K562 (cell line): ENCODE results near the gene PURA. TPM values are rescaled to one million over a fixed set of nuclear protein-coding genes. Genes with fewer than 3 reads are reported as not detected.

Source experiments
- ATAC-seq: fragments of 200-7000 bp; cut with Tn5 transposase; 3 replicates; pipeline ENCODE4 v1.9.1; 2020; ENCODE audit warnings: moderate library complexity
- BruUV-seq: library from RNA; stranded (reverse); fragments of 400-500 nt; replicated peaks from 2 replicates; lab custom pipeline; 2021; lab: Mats Ljungman, UMichigan
- CTCF ChIA-PET: fragments of 300-600 bp; formaldehyde crosslinking; extraction: SDS; loops from one replicate; lab custom pipeline; 2021; ENCODE audit warnings: low intra/inter-chr PET ratio; lab: Yijun Ruan, JAX
- POLR2A ChIA-PET: fragments of 300-600, 350-650 bp; sonication (Branson Sonifier 250); formaldehyde crosslinking; extraction: SDS; loops from one replicate; lab custom pipeline; 2021; ENCODE audit warnings: antibody characterized with exemption, inconsistent platforms; lab: Yijun Ruan, JAX
- DNase-seq, 4 experiments: peaks; one replicate each; pipeline versions ENCODE4 v3.0.0 to v3.0.0-alpha.2; 2011 to 2018; ENCODE audit warnings: low spot score in 3 of 4, mixed read lengths in 3 of 4; ENCODE audit errors: extremely low read depth in 1 of 4
- FAIRE-seq: peaks from 2 replicates; lab custom pipeline; 2011; peaks lifted over from hg19 to GRCh38; lab: Jason Lieb, UNC
- H2AFZ ChIP-seq: 2 replicates; pipeline ENCODE4 v1.6.0; 2011; ENCODE audit warnings: low read depth, low read length, control low read depth, inconsistent platforms
- H3K27ac ChIP-seq: fragments of 200-600 bp; 3 replicates; pipeline ENCODE4 v1.8.0; 2011; ENCODE audit warnings: low read depth, mild to moderate bottlenecking, control low read depth, inconsistent platforms, low read length, moderate library complexity, mixed read lengths; ENCODE audit errors: extremely low read depth
- H3K27me3 ChIP-seq, 2 experiments: fragments of 300-600 bp in 1 of 2; 2 replicates in 1 of 2; 3 replicates in 1 of 2; pipeline versions ENCODE4 v1.6.0 to v1.8.0; 2011; ENCODE audit warnings: inconsistent platforms in 2 of 2, low read length in 2 of 2, mild to moderate bottlenecking in 1 of 2, mixed read lengths in 1 of 2, moderate library complexity in 1 of 2; ENCODE audit not compliant: control insufficient read depth in 2 of 2, insufficient read depth in 2 of 2
- H3K36me3 ChIP-seq: fragments of 300-600 bp; 3 replicates; pipeline ENCODE4 v1.8.0; 2011; ENCODE audit warnings: mild to moderate bottlenecking, low read length, inconsistent platforms; ENCODE audit not compliant: control insufficient read depth, insufficient read depth
- H3K4me1 ChIP-seq, 2 experiments: fragments of 200-600 bp in 1 of 2; replicated peaks in 1 of 2; 2 replicates in 1 of 2; 3 replicates in 1 of 2; pipeline versions ENCODE4 v1.5.1 to v1.8.0; 2011; ENCODE audit warnings: inconsistent platforms in 2 of 2, low read length in 2 of 2, mild to moderate bottlenecking in 1 of 2, mixed read lengths in 1 of 2, moderate library complexity in 1 of 2; ENCODE audit not compliant: control insufficient read depth in 2 of 2, insufficient read depth in 2 of 2
- H3K4me2 ChIP-seq: 2 replicates; pipeline ENCODE4 v1.6.1; 2011; ENCODE audit warnings: low read length, control low read depth, inconsistent platforms, mixed read lengths; ENCODE audit not compliant: insufficient read depth
- H3K4me3 ChIP-seq: fragments of 200-600 bp; sonication (generic), shearing (Covaris generic); 2 replicates; pipeline ENCODE4 v1.5.1; 2016; ENCODE audit warnings: control low read depth, inconsistent platforms
- H3K79me2 ChIP-seq: fragments of 200-600 bp; 3 replicates; pipeline ENCODE4 v1.8.0; 2011; ENCODE audit warnings: low read length, inconsistent platforms; ENCODE audit not compliant: control insufficient read depth, insufficient read depth
- H3K9ac ChIP-seq, 2 experiments: 2 replicates each; pipeline versions ENCODE4 v1.6.0 to v1.6.1; 2011; ENCODE audit warnings: low read depth in 2 of 2, low read length in 2 of 2, control low read depth in 1 of 2, inconsistent platforms in 1 of 2, mild to moderate bottlenecking in 1 of 2, mixed read lengths in 1 of 2; ENCODE audit not compliant: insufficient read depth in 1 of 2
- H3K9me1 ChIP-seq: one replicate; pipeline ENCODE4 v1.6.0; 2011; ENCODE audit warnings: inconsistent platforms, mild to moderate bottlenecking, low read length, moderate library complexity; ENCODE audit not compliant: control insufficient read depth, insufficient read depth
- H3K9me3 ChIP-seq: replicated peaks from 2 replicates; pipeline ENCODE4 v1.5.1; 2011; ENCODE audit warnings: low read depth, low read length, inconsistent platforms; ENCODE audit not compliant: control insufficient read depth, insufficient read depth
- H4K20me1 ChIP-seq: replicated peaks from 2 replicates; pipeline ENCODE4 v1.6.1; 2011; ENCODE audit warnings: low read length, inconsistent platforms, mixed read lengths; ENCODE audit not compliant: control insufficient read depth, insufficient read depth
- C11orf30 ChIP-seq: fragments of 450-650 bp; IDR thresholded peaks from 2 replicates; pipeline ENCODE4 v1.6.1; 2016; ENCODE audit warnings: low read depth, mild to moderate bottlenecking
- KAT2B ChIP-seq: IDR thresholded peaks from one replicate; pipeline ENCODE4 v1.6.1; 2012; ENCODE audit warnings: low read depth, mild to moderate bottlenecking, control low read depth, inconsistent platforms, low read length, moderate library complexity
- MAFG ChIP-seq: fragments of 450-650 bp; conservative IDR thresholded peaks from 2 replicates; pipeline ENCODE4 v1.6.1; 2016; ENCODE audit warnings: missing genetic modification characterization, missing compliant biosample characterization
- NFIC ChIP-seq: fragments of 450-650 bp; IDR thresholded peaks from 2 replicates; pipeline ENCODE4 v1.6.1; 2017; ENCODE audit warnings: mild to moderate bottlenecking, inconsistent platforms
- SAP30 ChIP-seq: fragments of 200-600 bp; sonication (generic); IDR thresholded peaks from 2 replicates; pipeline ENCODE4 v1.6.1; 2012; ENCODE audit warnings: borderline replicate concordance, low read depth, mild to moderate bottlenecking, moderate library complexity, low read length, control low read depth, inconsistent platforms; ENCODE audit not compliant: insufficient read depth, poor library complexity, severe bottlenecking
- ZBTB1 ChIP-seq: sonication (generic); formaldehyde crosslinking; IDR thresholded peaks from 2 replicates; pipeline ENCODE4 v1.8.1; 2023; ENCODE audit warnings: missing genetic modification reagents, low read depth, mild to moderate bottlenecking, borderline replicate concordance
- ZNF146 ChIP-seq: IDR thresholded peaks from one replicate; pipeline ENCODE4 v1.6.1; 2018; ENCODE audit warnings: missing compliant biosample characterization; ENCODE audit not compliant: unreplicated experiment
- ZNF316 ChIP-seq: fragments of 450-650 bp; IDR thresholded peaks from 2 replicates; pipeline ENCODE4 v1.6.1; 2016
- WGBS: fragments of 100-300 bp; shearing (Covaris generic); methylation state at CpG from one replicate; pipeline ENCODE4 v1.1.6; 2016; ENCODE audit warnings: low coverage, mixed read lengths; ENCODE audit not compliant: insufficient coverage; ENCODE audit errors: missing lambda C conversion rate; 5-methylcytosine and 5-hydroxymethylcytosine counted together
- in situ Hi-C: fragments of 300-500 bp; cut with MboI; formaldehyde crosslinking; loops from 4 replicates; pipeline ENCODE4 v1.15.0; 2018; ENCODE audit warnings: inconsistent platforms, mixed read lengths
- intact Hi-C: fragments of 100-400 bp; cut with micrococcal nuclease; formaldehyde crosslinking; loops from 2 replicates; pipeline ENCODE4 v1.14.2; 2022
- polyA plus RNA-seq, 8 experiments: library from polyadenylated mRNA; depleted of rRNA in 4 of 8; stranded (reverse) in 5 of 8; unstranded in 3 of 8; fragments of >200 nt; fragmentation: Nextera tagmentation in 2 of 8; fragmentation: Illumina TruSeq in 1 of 8; extraction: Ambion mirVana in 2 of 8; extraction: Trizol in 1 of 8; gene quantifications; 2 replicates each; pipeline versions ENCODE4 v1.2.1 to v1.2.3, GENCODE V29; 2011 to 2014; ENCODE audit warnings: inconsistent platforms in 1 of 8, missing spikeins in 1 of 8
- total RNA-seq, 7 experiments: library from RNA; depleted of rRNA in 6 of 7; stranded (reverse); fragments of >200 nt in 6 of 7; fragmentation: Illumina TruSeq in 2 of 7; extraction: Trizol in 2 of 7; gene quantifications; 2 replicates each; pipeline versions ENCODE4 v1.2.1 to v1.2.3, GENCODE V29; 2011 to 2021; ENCODE audit warnings: low replicate concordance in 1 of 7

The PURA gene
- total and polyA plus RNA-seq, 9 of the 15 experiments (the other 6 are each of a cell fraction or from before 2014, with no cell fraction given) = 3.2 to 11.1 (median 5.4) TPM

- CTCF ChIA-PET = no interaction called here
- no TSS peak for BruUV-seq
Observed at GRCh38 chr5:140103154-140103553, 10.8 kb upstream of the PURA start.

GRCh38 chr5:140104100-140104499 is 9.8 kb upstream of the PURA start:
- no peaks in the 10 kb centered on the region for H3K27me3 ChIP-seq
- BruUV-seq = no TSS peak
- no peak for FAIRE-seq
- no peak overlapping the region for H3K4me2 ChIP-seq
- TF ChIP-seq KAT2B = no peak
- TF ChIP-seq ZNF316 = peak; percentile 87
- TF ChIP-seq NFIC = no peak
- TF ChIP-seq C11orf30 = peak; percentile 68
- no peak for TF ChIP-seq ZBTB1 (CRISPR knock-in tag)
- TF ChIP-seq MAFG (tag) = peak; percentile 43; the same call in 1 of the 2 replicates
- TF ChIP-seq, all 486 proteins: peak for 3
- Histone ChIP-seq H3K9me3 (no peaks in the 10 kb centered on the region), H3K9me1 (no peaks in the 10 kb centered on the region), H4K20me1 (no peaks in the 10 kb centered on the region), H2AFZ (no peak overlapping the region), H3K4me3 (no peak overlapping the region), H3K27ac (no peak overlapping the region), H3K79me2 (peaks cover 11% of the 10 kb centered on the region), H3K9ac (no peak overlapping the region), H3K4me1 (peaks cover 10% of the 10 kb centered on the region in 2 experiments; a peak in 3 of 5 replicates), H3K36me3 (no peaks in the 10 kb centered on the region)
- ATAC-seq (no peak), DNase-seq (no peak)
- in situ Hi-C loops = no loop called here
- ChIA-PET CTCF (no interaction called here), POLR2A (no interaction called here)
- 0% methylated on average over 1 of the region's 1 CpG for WGBS
- intact Hi-C loops = no loop called here

More at GRCh38 chr5:140103154-140103553, 10.8 kb upstream of the PURA start:
- Histone ChIP-seq H3K4me2 (no peak overlapping the region), H2AFZ (no peak overlapping the region), H3K27ac (no peak overlapping the region), H3K27me3 (no peaks in the 10 kb centered on the region), H3K4me1 (peaks cover 10% of the 10 kb centered on the region in 2 experiments; a peak in 3 of 5 replicates), H3K9ac (no peak overlapping the region), H3K4me3 (no peak overlapping the region), H3K9me3 (no peaks in the 10 kb centered on the region), H4K20me1 (no peaks in the 10 kb centered on the region), H3K79me2 (peaks cover 1% of the 10 kb centered on the region; the same call in 2 of the 3 replicates), H3K36me3 (no peaks in the 10 kb centered on the region), H3K9me1 (no peaks in the 10 kb centered on the region)
- ATAC-seq (no peak), FAIRE-seq (no peak), DNase-seq (no peak)
- in situ Hi-C loops (no loop called here), intact Hi-C loops (no loop called here)
- 11% methylated on average over 1 of the region's 1 CpG for WGBS
- POLR2A ChIA-PET = interaction anchor here (0.6 kb wide), 1 partner anchor 117 kb away, joined by 3 read pairs; no protein-coding TSS in a partner anchor
- TF ChIP-seq SAP30 (no peak), ZNF146 (CRISPR knock-in tag) (peak; percentile 67)
